Measurements from ENCODE around the gene ELMO1.

Gene ELMO1

GRCh38 chr7:36852017-36852416 is 596.6 kb downstream of the ELMO1 start:
- DNase-seq = no peak

DNA sequence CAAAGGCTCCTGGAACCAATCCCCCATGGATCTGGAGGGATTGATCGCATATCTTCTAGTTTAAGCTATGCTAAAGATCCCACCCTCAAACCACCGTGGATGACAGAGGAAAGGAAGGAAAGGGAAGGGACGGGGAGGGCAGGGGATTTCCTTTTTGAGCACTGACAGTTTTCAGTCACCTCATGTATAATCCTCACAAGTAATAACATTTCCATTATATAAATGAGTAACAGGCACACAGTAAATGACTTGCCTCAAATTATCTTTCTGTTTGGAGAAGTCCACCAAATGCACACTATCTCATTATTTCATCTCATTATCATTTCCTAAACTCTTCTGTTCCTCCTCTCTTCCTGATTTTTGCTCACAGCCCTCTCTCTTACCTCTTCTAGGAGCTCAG is 597.3 kb downstream of the ELMO1 start:
- no peak for DNase-seq

DNA sequence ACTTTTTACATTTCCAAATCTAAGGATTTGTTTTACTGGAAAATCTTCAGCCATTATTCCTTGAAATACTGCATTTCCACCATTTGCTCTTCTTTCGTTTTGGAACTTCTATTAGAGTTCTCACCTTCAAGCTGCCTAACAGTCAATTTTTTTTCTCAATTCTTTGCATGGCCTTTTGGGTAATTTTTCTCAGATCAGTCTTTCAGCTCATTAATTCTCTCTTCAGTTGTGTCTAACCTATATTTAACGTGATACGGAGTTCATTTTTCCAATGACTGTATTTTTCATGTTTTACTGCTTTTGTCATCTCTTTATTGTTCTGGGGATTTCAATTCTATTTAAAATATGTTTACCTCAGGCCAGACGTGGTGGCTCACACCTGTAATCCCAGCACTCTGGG is 600.7 kb downstream of the ELMO1 start:
- no peak for DNase-seq

GRCh38 chr7:36844374-36844773 is 604.3 kb downstream of the ELMO1 start:
- no peak for DNase-seq

DNA sequence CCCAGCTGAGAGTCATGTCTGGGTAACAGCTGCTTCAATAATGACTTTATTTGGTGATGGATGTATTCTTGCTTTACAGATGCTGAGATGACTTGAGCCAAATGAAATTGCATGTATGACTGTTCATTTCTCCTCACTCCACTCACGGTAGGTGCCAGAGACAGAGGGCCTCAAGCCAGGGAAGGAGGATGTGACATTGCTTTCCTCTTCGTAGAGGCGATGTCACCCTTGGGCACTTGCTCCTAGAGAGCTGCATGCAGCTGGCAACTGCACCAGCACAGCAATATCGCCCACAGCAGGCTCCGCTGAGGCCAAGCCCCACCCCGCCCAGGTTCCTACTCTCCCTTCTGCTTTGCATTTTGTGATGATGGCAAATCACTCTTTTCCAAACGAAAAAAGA is 607.8 kb downstream of the ELMO1 start:
- DNase-seq = no peak

DNA sequence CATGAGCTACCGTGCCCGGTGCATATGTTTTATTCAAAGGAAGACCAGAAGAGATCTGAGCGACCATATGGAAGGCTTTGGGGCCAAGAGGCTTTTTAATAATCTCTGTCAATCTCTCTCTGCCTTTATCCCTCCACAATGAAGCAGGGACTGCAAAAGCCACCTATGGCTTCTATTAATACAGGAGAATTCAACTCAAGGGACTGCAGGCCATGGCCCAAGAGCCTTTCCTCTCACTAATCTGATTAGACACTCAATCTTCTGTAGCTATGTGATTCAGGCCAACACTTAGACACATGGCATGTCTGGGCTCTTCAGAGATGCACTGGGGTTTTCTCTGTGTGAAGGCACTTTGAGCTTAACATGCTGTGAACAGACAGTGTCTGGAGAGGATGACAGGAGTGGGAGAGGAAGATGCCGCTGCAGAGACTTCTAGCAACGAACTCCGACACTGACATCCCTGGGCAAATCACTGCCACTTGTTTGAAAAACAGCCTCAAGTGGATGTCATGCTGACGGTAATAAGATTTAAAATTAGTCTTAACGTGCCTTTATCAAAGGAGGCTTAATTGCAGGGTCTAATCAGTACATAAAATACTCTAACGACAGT is 609.9 kb downstream of the ELMO1 start:
- no peak for DNase-seq

DNA sequence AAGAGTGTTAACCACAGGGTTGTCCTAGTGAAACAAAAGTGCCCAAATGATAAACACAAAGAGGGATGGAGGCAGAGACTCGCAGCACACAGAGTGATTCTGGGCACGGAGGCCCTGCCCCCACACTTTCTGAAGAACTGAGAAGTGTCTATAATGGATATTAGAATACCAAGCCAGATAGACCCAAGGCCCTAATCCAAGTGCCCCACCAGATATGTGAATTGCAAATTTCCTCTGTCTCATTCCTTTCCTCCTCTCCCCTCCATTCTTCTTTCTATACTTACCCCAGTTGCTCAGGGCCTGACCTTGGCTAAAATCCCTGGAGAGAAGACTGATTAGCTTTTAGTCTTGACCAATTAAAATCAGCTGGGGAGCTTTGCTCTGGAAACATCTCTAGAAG is 617.6 kb downstream of the ELMO1 start:
- no peak for DNase-seq

DNA sequence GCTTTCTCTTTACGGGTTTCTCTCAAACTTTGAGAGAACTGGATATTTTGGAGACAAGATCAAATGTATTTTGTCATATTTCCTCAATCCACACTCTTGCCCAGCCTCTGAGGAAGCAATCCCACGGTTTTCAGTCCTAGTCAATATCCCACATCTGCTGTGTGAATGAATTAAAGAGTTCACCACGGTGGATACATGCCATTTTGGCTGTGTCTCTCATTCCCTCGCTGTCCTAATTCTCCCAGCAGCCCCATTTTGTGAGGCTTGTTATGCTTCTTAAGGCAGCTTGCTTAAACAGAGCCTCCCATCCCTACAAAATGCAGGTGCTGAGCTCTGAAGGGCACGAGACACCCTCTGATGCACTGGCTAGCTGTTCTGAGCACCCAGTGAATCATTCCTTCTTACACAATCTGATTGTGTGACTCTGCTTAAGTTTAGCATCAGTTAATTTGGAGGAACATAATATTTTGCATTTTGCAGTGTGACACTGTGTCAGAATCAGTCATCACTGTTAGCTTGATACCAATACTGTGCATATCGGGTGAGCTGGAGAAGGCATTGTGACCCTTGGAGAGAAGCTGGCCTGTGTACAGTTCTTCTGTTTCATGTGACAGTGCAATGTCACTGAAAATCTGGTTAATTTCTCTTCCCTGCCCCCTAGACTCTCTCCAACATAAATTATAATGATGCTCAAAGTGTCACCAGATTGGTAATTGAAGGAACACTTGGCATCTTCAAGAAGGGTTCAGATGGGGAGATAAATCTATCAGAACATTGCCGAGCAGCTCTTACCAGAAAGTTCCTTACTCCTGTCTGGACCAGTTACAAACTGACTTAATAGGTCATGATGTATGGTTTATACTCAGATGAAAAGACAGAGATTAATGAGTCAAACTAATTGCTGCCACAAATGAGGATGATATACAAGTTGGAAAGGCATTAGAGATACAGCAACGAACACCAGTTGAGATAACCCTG is 620.6 kb downstream of the ELMO1 start:
- DNase-seq = no peak

GRCh38 chr7:36825501-36825900 is 623.2 kb downstream of the ELMO1 start:
- no peak for DNase-seq

GRCh38 chr7:36823353-36823752 is 625.3 kb downstream of the ELMO1 start:
- no peak for DNase-seq

- DNase-seq = no peak
Observed at GRCh38 chr7:36821617-36822016, 627.0 kb downstream of the ELMO1 start.

- no peak for DNase-seq
Observed at GRCh38 chr7:36820527-36821170, 628.0 kb downstream of the ELMO1 start.

DNA sequence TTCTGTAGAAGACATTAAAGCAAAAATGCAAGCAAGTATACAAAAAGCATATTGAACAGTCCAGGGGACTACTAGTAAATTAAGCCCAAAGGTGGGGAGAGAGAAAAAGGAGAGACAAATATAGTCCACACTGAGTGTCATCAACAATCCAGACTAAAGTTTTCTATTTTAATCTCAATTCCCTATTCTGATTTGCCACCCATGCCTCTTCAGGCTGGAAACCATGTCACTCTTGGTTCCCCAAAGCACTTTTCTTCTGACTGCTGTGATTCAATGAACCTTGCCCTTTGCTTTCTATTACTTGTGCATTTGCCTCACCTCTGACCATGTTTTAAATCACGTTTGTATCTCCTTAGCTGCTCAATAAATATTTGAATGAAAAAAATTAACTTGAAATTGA is 629.0 kb downstream of the ELMO1 start:
- no peak for DNase-seq

GRCh38 chr7:36814311-36814710 is 634.4 kb downstream of the ELMO1 start:
- no peak for DNase-seq

DNA sequence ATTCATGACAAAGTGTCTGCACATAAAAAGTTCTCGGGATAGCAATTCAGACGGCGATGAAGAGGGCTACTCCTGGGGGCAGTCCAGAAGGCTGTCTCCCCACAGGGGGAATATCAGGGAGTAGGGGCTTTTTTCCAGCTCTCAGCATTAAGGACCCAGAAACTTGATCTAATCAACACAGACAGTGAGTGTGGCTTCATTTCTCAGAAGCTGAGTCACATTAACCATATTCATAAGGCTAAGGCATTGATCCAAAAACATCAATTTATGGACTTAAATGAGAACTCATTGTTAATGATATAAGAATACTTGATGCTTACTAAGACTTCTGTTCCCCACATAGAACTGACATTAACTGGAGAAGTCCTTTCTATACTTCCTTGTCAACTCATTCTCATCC is 636.9 kb downstream of the ELMO1 start:
- DNase-seq = no peak

DNA sequence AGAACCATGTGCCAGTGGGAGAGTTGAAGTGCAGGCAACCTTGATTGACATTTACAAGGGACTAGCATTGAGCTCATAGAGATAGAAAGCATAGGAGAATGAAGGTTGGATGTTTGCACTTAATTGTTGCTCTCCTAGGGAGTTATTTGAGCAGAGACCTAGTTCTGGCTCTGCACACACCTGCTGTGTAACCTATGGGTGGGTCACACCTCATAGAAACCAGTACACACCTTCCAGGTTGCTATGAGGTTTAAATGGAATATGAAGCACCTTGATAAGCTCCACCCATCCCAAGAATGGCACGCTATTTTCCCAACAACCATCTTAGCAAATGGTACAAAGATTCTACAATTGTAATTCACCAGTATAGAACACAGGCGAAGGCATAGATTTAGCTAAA is 638.2 kb downstream of the ELMO1 start:
- no peak for DNase-seq

DNA sequence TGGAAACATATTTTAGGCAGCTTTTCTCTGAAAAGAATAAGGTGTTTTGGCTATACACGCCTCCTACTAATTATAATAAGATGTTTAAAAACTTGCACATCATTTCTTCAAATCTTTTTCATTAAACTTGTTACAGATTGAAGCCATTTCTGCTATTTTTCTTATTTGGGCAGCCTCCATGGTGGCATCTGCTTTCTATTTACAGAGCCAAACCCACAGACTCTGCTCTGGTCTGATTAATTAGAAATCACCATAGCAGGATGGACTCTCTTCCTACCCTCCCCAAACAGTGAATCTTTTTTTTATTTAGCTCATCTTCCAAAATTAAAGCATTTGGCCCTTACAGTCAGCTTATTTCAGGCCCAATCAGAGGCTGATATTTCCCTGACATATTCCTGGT is 638.6 kb downstream of the ELMO1 start:
- DNase-seq = no peak

DNA sequence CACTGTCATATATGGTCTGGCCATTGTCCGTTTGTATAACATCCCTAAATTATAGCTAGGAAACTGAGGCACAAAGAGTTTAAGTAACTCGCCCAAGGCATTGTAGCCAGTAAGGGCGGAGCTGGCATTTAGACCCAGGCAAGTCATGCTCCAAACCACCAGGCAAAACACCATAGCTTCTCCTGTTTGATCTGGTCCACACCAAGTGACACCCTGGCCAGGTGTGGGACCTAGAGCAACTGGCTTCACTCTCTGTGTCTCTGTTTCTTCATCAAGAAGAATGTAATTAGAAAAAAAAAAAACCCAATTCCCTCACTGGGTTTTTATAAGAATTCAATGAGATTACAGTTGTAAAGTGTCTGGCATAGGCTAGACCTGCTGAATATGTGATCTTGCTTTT is 639.2 kb downstream of the ELMO1 start:
- DNase-seq = no peak

DNA sequence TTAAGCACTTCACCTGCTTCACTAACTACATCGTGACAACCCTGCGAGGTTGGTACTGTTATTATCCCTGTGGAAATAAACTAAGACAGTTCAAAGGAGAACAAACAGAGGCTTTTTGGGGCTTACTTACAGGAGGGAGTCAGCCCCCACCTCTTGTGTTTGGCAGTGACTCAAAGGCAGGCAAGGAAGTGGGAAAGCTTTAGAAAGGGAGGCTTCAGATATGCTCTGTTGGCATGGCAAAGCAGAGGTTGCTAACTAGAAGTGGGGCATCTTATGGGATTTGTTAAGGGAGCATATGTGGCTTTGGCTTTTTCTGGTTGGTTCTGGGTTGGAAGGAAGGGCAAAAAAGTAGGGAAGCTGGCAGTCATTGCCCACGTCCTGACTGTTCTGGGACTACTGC is 639.6 kb downstream of the ELMO1 start:
- no peak for DNase-seq

- no peak for DNase-seq
Observed at GRCh38 chr7:36806891-36807290, 641.8 kb downstream of the ELMO1 start.

All from NCI-H2029 treated with DMSO at 0.1 percent for 48 hours (cell line).